Muscle of leg (tissue), 11 donors: ENCODE results near the gene CAMTA1. TPM values are rescaled to one million over a fixed set of nuclear protein-coding genes. Genes with fewer than 3 reads are reported as not detected.
A peak's percentile ranks its signal among the peaks of the same experiment; 100 is the strongest.

Source experiments
- DNase-seq: peaks from one replicate; pipeline ENCODE4 v3.0.0; 2013
- H3K27ac ChIP-seq: one replicate; pipeline ENCODE4 v1.5.1; 2013; ENCODE audit warnings: mild to moderate bottlenecking, low read length, control low read depth
- H3K27me3 ChIP-seq: one replicate; pipeline ENCODE4 v1.6.1; 2013; ENCODE audit warnings: low read length; ENCODE audit not compliant: control insufficient read depth, insufficient read depth
- H3K36me3 ChIP-seq: one replicate; pipeline ENCODE4 v1.6.1; 2013; ENCODE audit warnings: low read length; ENCODE audit not compliant: control insufficient read depth, insufficient read depth
- H3K4me1 ChIP-seq: one replicate; pipeline ENCODE4 v1.6.1; 2013; ENCODE audit warnings: low read length; ENCODE audit not compliant: control insufficient read depth, insufficient read depth
- H3K4me3 ChIP-seq: one replicate; pipeline ENCODE4 v1.5.1; 2013; ENCODE audit warnings: low read length, control low read depth
- H3K9me3 ChIP-seq: replicated peaks from 2 replicates; pipeline ENCODE4 v1.6.1; 2013; ENCODE audit warnings: low read depth, low read length; ENCODE audit not compliant: control insufficient read depth
- WGBS: methylation state at CpG from one replicate; pipeline ENCODE4 v1.1.5; 2013; ENCODE audit warnings: missing lambda C conversion rate; ENCODE audit not compliant: insufficient coverage; 5-methylcytosine and 5-hydroxymethylcytosine counted together
- polyA plus RNA-seq, 8 donors: library from polyadenylated mRNA; unstranded; fragments of 120-200 nt; gene quantifications; one replicate each; pipeline versions ENCODE4 v1.2.1 to v1.2.3, GENCODE V29; 2013; ENCODE audit warnings: inconsistent platforms in 1 of 8, low replicate concordance in 1 of 8; ENCODE audit not compliant: insufficient read length in 8 of 8, insufficient read depth in 1 of 8
- total RNA-seq: library from RNA; stranded (reverse); fragments of 120-200 nt; gene quantifications from one replicate; pipeline ENCODE4 v1.2.4, GENCODE V29; 2013

Gene CAMTA1
- total and polyA plus RNA-seq, 9 donors = 36.4 to 56.4 (median 47.7) TPM

DNA sequence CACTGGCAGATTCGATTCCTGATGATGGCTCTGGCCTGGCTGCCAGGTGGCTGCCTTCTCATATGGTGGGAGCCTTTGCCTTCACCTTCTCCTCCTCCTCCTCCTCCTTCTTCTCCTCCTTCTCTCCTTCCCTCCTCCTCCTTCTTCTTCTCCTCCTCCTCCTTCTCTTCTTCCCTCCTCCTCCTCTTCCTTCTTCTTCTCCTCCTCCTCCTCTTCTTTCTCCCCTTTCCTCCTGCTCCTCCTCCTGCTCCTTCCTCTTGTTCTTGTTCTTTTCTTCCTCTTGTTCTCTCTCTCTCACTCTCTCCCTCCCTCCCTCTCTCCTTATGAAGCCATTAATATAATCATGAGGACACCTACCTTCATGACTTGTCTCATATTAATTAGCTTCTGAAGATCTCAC, 278.7 kb downstream of the CAMTA1 start:
- DNase-seq = no peak
- H3K9me3 ChIP-seq = no peaks in the 10 kb centered on the region
- peaks cover 3% of the 10 kb centered on the region for H3K4me1 ChIP-seq
- no peak overlapping the region for H3K27ac ChIP-seq
- H3K4me3 ChIP-seq = no peak overlapping the region
- H3K27me3 ChIP-seq = peaks cover 9% of the 10 kb centered on the region
- WGBS = 73% methylated on average over 1 of the region's 1 CpG
- H3K36me3 ChIP-seq = no peaks in the 10 kb centered on the region

- H3K4me3 ChIP-seq = no peak overlapping the region
- H3K36me3 ChIP-seq = no peaks in the 10 kb centered on the region
- H3K27me3 ChIP-seq = peaks cover 17% of the 10 kb centered on the region
- whole genome bisulfite sequencing = 100% methylated on average over 1 of the region's 5 CpGs
- H3K9me3 ChIP-seq = no peaks in the 10 kb centered on the region
- H3K27ac ChIP-seq = no peak overlapping the region
- DNase-seq = no peak
- peaks cover 6% of the 10 kb centered on the region for H3K4me1 ChIP-seq
Measured at GRCh38 chr1:7068552-7068951, 283.3 kb downstream of the CAMTA1 start.

- Histone ChIP-seq H3K27ac (no peak overlapping the region), H3K4me1 (peaks cover 6% of the 10 kb centered on the region), H3K36me3 (no peaks in the 10 kb centered on the region), H3K27me3 (peaks cover 13% of the 10 kb centered on the region), H3K9me3 (no peaks in the 10 kb centered on the region), H3K4me3 (peak overlapping the region; percentile 13)
- WGBS = 3% methylated on average over 20 of the region's 23 CpGs
- peak; percentile 30 for DNase-seq
Measured at GRCh38 chr1:7069931-7070330, 284.7 kb downstream of the CAMTA1 start.

DNA sequence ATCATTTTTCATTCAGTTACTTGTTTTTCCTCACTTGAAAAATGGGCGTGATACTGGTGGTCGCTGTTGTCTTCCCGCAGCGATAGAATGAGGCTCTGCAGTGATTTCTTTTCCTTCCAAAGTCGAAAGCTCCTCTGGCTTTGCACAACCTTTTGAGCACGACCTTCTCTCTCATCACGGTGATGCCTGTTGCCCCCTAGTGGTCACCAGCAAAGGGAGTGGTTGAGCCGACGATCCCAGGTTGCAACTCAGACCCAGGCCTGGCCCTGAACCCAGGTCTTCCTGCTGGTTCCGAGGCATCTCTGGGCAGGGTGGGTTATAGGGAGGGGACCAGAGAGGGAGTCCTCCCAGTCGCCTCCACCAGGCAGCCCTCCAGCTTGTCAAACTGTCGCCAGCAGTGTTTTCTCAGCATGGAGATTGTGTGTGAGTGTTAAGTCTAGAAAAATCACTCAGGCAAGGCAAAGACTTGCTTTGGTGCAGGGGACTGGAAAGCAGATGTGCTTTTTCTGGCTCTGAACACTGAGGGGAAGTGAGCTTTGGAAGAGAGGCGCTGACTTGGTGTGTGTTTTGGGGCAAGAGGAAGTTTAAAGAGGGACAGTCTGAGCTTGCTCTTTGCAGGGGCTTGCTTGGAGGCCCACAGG, 285.3 kb downstream of the CAMTA1 start:
- Histone ChIP-seq H3K4me3 (peak overlapping the region; percentile 13), H3K36me3 (no peaks in the 10 kb centered on the region), H3K27ac (no peak overlapping the region), H3K27me3 (peaks cover 13% of the 10 kb centered on the region), H3K9me3 (no peaks in the 10 kb centered on the region), H3K4me1 (peaks cover 6% of the 10 kb centered on the region)
- DNase-seq = peak; percentile 83
- 8% methylated on average over 11 of the region's 13 CpGs for WGBS

- Histone ChIP-seq H3K36me3 (no peaks in the 10 kb centered on the region), H3K27ac (no peak overlapping the region), H3K27me3 (no peaks in the 10 kb centered on the region), H3K9me3 (peaks cover 5% of the 10 kb centered on the region), H3K4me3 (no peak overlapping the region), H3K4me1 (no peaks in the 10 kb centered on the region)
- WGBS = 50% methylated on average over 2 of the region's 5 CpGs
- DNase-seq = no peak
Measured at GRCh38 chr1:7076117-7076516, 290.9 kb downstream of the CAMTA1 start.

DNA sequence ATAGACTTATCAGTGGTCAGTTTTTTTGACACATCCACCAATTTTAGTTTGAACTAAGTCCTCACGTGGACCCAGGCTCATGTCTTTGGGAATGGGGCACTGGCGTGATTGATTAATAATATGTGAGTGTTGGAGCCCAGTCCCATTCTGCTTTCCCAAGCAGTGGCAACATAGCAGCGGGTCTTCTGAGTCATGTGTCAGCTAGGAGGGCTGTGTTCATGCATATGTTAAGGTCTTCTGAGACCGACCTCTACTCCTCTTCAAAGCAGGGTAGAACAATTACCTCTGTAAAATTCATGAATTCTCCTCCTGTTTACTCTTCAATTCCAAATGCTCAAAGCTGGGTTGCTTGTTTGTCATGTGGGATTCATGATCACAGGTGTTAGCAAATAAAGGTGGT, 291.3 kb downstream of the CAMTA1 start:
- no CpG with 5 or more reads among the region's 4 CpGs for WGBS

GRCh38 chr1:7077136-7077535, 291.9 kb downstream of the CAMTA1 start:
- no peak for DNase-seq
- Histone ChIP-seq H3K4me3 (no peak overlapping the region), H3K27me3 (no peaks in the 10 kb centered on the region), H3K36me3 (no peaks in the 10 kb centered on the region), H3K4me1 (no peaks in the 10 kb centered on the region), H3K9me3 (peaks cover 5% of the 10 kb centered on the region), H3K27ac (no peak overlapping the region)
- WGBS = 45% methylated on average over 2 of the region's 4 CpGs

More for the DNA sequence above, 291.3 kb downstream of the CAMTA1 start:
- DNase-seq = no peak
- H3K27me3 ChIP-seq = no peaks in the 10 kb centered on the region
- H3K9me3 ChIP-seq = peaks cover 5% of the 10 kb centered on the region
- H3K36me3 ChIP-seq = no peaks in the 10 kb centered on the region
- H3K27ac ChIP-seq = no peak overlapping the region
- H3K4me1 ChIP-seq = no peaks in the 10 kb centered on the region
- no peak overlapping the region for H3K4me3 ChIP-seq

- DNase-seq = no peak
- whole genome bisulfite sequencing = no CpG with 5 or more reads among the region's 3 CpGs
Measured at GRCh38 chr1:7077970-7078369, 292.7 kb downstream of the CAMTA1 start.

GRCh38 chr1:7079637-7080036, 294.4 kb downstream of the CAMTA1 start:
- DNase-seq = no peak
- no CpG with 5 or more reads among the region's 4 CpGs for WGBS
- H3K27ac ChIP-seq = no peak overlapping the region
- H3K4me1 ChIP-seq = no peaks in the 10 kb centered on the region
- H3K4me3 ChIP-seq = no peak overlapping the region
- H3K27me3 ChIP-seq = peaks cover 3% of the 10 kb centered on the region
- H3K36me3 ChIP-seq = no peaks in the 10 kb centered on the region
- peaks cover 5% of the 10 kb centered on the region for H3K9me3 ChIP-seq

More at GRCh38 chr1:7077970-7078369, 292.7 kb downstream of the CAMTA1 start:
- Histone ChIP-seq H3K36me3 (no peaks in the 10 kb centered on the region), H3K9me3 (peaks cover 5% of the 10 kb centered on the region), H3K27ac (no peak overlapping the region), H3K4me1 (no peaks in the 10 kb centered on the region), H3K4me3 (no peak overlapping the region), H3K27me3 (no peaks in the 10 kb centered on the region)

GRCh38 chr1:7084232-7084894, 299.1 kb downstream of the CAMTA1 start:
- no peaks in the 10 kb centered on the region for H3K9me3 ChIP-seq
- WGBS = 62% methylated on average over 13 of the region's 17 CpGs
- no peak overlapping the region for H3K4me3 ChIP-seq
- H3K4me1 ChIP-seq = no peaks in the 10 kb centered on the region
- H3K36me3 ChIP-seq = no peaks in the 10 kb centered on the region
- peaks cover 3% of the 10 kb centered on the region for H3K27me3 ChIP-seq
- no peak overlapping the region for H3K27ac ChIP-seq
- DNase-seq = no peak
